ENCODE data around the gene SSUH2. TPM values are rescaled to one million over a fixed set of nuclear protein-coding genes. Genes with fewer than 3 reads are reported as not detected.

The SSUH2 gene
- polyA plus RNA-seq, 3 donors = not detected

DNA sequence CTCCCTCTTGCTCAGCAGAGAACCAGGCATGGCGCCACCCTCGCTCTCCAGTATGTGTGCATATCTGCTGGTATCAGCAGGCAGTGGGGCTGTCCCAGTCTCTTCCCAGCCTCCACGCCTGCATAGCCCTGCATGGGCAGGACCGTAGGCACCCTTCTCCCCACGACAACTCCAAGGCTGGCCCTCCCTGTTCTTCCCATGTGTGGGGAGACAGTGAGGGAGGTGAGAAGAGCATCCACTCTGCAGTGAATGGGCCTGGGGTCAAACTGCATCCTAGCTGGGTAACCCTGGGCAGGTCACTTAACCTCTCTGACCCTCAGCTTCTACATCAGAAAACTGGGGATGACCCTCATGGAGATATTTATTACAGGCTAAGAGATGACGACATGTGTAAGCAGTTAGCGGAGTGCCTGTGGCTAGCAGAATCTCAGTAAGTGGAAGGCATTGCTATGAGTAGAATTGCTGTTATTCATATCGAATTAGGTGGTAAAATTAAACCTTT, 13.3 kb upstream of the SSUH2 start:
- H3K27ac Mint-ChIP-seq = no peak overlapping the region
- intact Hi-C loops (cut with micrococcal nuclease) = no loop called here
- Histone ChIP-seq H3K79me2 (ENCODE audit: insufficient read depth, low read length) (no peaks in the 10 kb centered on the region), H3K9ac (ENCODE audit: insufficient read depth, low read length, poor library complexity, severe bottlenecking) (no peak overlapping the region), H4K20me1 (ENCODE audit: insufficient read depth, low read length) (no peaks in the 10 kb centered on the region), H2AFZ (ENCODE audit: insufficient read depth, low read depth, low read length, poor library complexity, severe bottlenecking) (no peak overlapping the region), H3K4me1 (ENCODE audit: control insufficient read depth in 1 of 2, insufficient read depth in 2 of 2, low read length in 2 of 2) (no peaks in the 10 kb centered on the region), H3K9me3 (replicated peaks in 1 of 2; ENCODE audit: control insufficient read depth in 1 of 2, insufficient read depth in 1 of 2, low read length in 2 of 2) (no peaks in the 10 kb centered on the region), H3K4me3 (replicated peaks in 1 of 3; ENCODE audit: low read depth in 2 of 3, low read length in 3 of 3) (no peak overlapping the region), H3K27ac (ENCODE audit: low read depth in 1 of 2, low read length in 2 of 2) (no peak overlapping the region), H3K4me2 (replicated peaks; ENCODE audit: extremely low read depth, low read length, poor library complexity, severe bottlenecking) (no peak overlapping the region), H3K27me3 (ENCODE audit: control insufficient read depth in 2 of 2, insufficient read depth in 2 of 2, low read length in 2 of 2) (no peaks in the 10 kb centered on the region), H3K36me3 (replicated peaks in 1 of 2; ENCODE audit: control insufficient read depth in 1 of 2, insufficient read depth in 2 of 2, low read length in 2 of 2) (no peaks in the 10 kb centered on the region)
- H3K4me1 Mint-ChIP-seq = peaks cover 6% of the 10 kb centered on the region
- TF ChIP-seq, protein P1, sequence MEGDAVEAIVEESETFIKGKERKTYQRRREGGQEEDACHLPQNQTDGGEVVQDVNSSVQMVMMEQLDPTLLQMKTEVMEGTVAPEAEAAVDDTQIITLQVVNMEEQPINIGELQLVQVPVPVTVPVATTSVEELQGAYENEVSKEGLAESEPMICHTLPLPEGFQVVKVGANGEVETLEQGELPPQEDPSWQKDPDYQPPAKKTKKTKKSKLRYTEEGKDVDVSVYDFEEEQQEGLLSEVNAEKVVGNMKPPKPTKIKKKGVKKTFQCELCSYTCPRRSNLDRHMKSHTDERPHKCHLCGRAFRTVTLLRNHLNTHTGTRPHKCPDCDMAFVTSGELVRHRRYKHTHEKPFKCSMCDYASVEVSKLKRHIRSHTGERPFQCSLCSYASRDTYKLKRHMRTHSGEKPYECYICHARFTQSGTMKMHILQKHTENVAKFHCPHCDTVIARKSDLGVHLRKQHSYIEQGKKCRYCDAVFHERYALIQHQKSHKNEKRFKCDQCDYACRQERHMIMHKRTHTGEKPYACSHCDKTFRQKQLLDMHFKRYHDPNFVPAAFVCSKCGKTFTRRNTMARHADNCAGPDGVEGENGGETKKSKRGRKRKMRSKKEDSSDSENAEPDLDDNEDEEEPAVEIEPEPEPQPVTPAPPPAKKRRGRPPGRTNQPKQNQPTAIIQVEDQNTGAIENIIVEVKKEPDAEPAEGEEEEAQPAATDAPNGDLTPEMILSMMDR (IDR thresholded peaks at IDR 0.05) = no peak
- no peaks in the 10 kb centered on the region for H3K36me3 Mint-ChIP-seq
- H3K9me3 Mint-ChIP-seq = peaks cover 0 to 2% (median 0%) of the 10 kb centered on the region in 7 donors
- DNase-seq = no peak
- WGBS (ENCODE audit: insufficient coverage) = 100% methylated on average over 2 of the region's 8 CpGs
- peaks cover 1 to 3% (median 3%) of the 10 kb centered on the region in 3 donors for H3K27me3 Mint-ChIP-seq (ENCODE audit: low read depth in 3 of 3)
- H3K4me3 Mint-ChIP-seq = no peak overlapping the region

DNA sequence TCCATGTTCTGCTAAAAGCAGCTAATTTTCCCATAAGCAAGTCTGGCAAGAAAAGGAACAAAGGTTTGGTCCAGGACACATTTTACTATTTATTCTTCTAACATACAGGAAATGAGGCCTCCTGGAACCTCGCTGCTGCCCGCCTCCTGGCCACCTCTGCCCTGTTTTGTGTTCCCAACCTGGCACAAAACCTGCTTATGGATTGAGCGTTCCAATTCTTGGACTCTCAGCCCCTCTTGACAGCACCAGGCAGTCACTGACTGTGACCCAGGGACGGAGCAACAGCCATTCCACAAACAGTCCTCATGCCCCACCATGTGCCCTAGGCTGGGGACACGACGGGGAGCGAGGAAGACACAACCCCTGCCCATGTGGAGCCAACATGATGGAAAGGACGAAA, 11.6 kb upstream of the SSUH2 start:
- intact Hi-C loops (cut with micrococcal nuclease) = no loop called here
- H3K4me1 Mint-ChIP-seq = peaks cover 6% of the 10 kb centered on the region
- Histone ChIP-seq H3K27me3 (ENCODE audit: control insufficient read depth in 2 of 2, insufficient read depth in 2 of 2, low read length in 2 of 2) (no peaks in the 10 kb centered on the region), H3K36me3 (replicated peaks in 1 of 2; ENCODE audit: control insufficient read depth in 1 of 2, insufficient read depth in 2 of 2, low read length in 2 of 2) (no peaks in the 10 kb centered on the region), H3K27ac (ENCODE audit: low read depth in 1 of 2, low read length in 2 of 2) (no peak overlapping the region), H3K9ac (ENCODE audit: insufficient read depth, low read length, poor library complexity, severe bottlenecking) (no peak overlapping the region), H3K4me3 (replicated peaks in 1 of 3; ENCODE audit: low read depth in 2 of 3, low read length in 3 of 3) (no peak overlapping the region), H4K20me1 (ENCODE audit: insufficient read depth, low read length) (no peaks in the 10 kb centered on the region), H3K79me2 (ENCODE audit: insufficient read depth, low read length) (no peaks in the 10 kb centered on the region), H2AFZ (ENCODE audit: insufficient read depth, low read depth, low read length, poor library complexity, severe bottlenecking) (no peak overlapping the region), H3K9me3 (replicated peaks in 1 of 2; ENCODE audit: control insufficient read depth in 1 of 2, insufficient read depth in 1 of 2, low read length in 2 of 2) (no peaks in the 10 kb centered on the region), H3K4me2 (replicated peaks; ENCODE audit: extremely low read depth, low read length, poor library complexity, severe bottlenecking) (no peak overlapping the region), H3K4me1 (ENCODE audit: control insufficient read depth in 1 of 2, insufficient read depth in 2 of 2, low read length in 2 of 2) (no peaks in the 10 kb centered on the region)
- H3K9me3 Mint-ChIP-seq = peaks cover 0 to 2% (median 0%) of the 10 kb centered on the region in 7 donors
- TF ChIP-seq, protein P1 (IDR thresholded peaks at IDR 0.05) = no peak
- no peaks in the 10 kb centered on the region for H3K36me3 Mint-ChIP-seq
- no peak for DNase-seq
- 92% methylated on average over 3 of the region's 8 CpGs for WGBS (ENCODE audit: insufficient coverage)
- peaks cover 4 to 8% (median 7%) of the 10 kb centered on the region in 3 donors for H3K27me3 Mint-ChIP-seq (ENCODE audit: low read depth in 3 of 3)
- no peak overlapping the region for H3K4me3 Mint-ChIP-seq
- no peak overlapping the region for H3K27ac Mint-ChIP-seq
